ENCODE data around the gene TRAF3IP3. TPM values are rescaled to one million over a fixed set of nuclear protein-coding genes. Genes with fewer than 3 reads are reported as not detected.

The TRAF3IP3 gene
- total RNA-seq, 2 donors from 2014 or later: 3.3 to 12.3 TPM

DNA sequence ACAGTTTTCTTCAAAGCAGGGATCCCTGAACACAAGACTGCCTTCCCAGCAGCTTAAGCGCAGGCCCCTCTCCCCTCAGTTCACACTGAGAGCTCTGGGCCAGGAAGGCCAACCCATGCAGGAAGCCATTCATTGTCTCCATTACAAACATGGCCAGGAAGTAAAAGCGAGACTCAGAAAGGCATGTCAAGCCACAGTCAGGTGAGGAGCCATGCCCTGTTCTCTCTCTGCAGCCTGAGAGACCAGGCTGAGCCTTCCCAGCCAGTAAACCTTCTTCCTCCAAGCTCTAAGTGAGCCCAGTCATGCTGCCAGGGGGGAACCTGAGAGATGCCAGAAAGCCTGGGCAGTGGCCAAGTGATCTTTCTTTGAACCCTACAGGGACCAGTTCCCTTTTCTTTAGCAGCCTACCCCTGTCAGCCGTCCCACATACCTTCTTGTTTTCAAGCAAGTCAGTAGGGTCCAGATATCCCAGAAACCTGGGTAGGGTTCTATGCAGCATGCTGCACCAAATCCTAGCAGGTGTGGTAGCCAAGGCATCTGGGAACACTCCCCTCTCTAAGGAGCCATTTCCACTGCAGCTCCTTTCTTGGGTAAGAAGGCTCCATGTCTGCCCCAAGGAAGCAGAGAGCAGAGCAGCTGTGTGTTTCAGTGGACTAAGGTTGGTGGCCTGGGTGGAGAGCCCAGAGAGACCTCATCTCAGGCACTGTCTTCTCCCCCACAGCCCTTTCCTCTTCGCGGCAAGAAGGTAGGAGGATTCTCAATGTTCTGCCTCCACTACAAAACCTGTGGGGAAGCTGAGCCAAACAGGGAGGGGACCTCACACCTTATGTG lies 977 bp downstream of the TRAF3IP3 start:
- H3K27ac ChIP-seq: no peak overlapping the region
- TF ChIP-seq, protein P1, sequence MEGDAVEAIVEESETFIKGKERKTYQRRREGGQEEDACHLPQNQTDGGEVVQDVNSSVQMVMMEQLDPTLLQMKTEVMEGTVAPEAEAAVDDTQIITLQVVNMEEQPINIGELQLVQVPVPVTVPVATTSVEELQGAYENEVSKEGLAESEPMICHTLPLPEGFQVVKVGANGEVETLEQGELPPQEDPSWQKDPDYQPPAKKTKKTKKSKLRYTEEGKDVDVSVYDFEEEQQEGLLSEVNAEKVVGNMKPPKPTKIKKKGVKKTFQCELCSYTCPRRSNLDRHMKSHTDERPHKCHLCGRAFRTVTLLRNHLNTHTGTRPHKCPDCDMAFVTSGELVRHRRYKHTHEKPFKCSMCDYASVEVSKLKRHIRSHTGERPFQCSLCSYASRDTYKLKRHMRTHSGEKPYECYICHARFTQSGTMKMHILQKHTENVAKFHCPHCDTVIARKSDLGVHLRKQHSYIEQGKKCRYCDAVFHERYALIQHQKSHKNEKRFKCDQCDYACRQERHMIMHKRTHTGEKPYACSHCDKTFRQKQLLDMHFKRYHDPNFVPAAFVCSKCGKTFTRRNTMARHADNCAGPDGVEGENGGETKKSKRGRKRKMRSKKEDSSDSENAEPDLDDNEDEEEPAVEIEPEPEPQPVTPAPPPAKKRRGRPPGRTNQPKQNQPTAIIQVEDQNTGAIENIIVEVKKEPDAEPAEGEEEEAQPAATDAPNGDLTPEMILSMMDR (IDR thresholded peaks at IDR 0.05): no peak
- no peaks in the 10 kb centered on the region for H3K4me1 ChIP-seq (ENCODE audit: control insufficient read depth in 1 of 2, low read depth in 2 of 2)
- H3K9me3 ChIP-seq: no peaks in the 10 kb centered on the region
- H3K36me3 ChIP-seq: no peaks in the 10 kb centered on the region
- peak overlapping the region; percentile 47 for H3K4me3 ChIP-seq
- ATAC-seq (ENCODE audit: insufficient number of reproducible peaks, low FRiP score, low read depth): no peak
- DNase-seq (ENCODE audit: low spot score): no peak
- no peaks in the 10 kb centered on the region for H3K27me3 ChIP-seq (replicated peaks; ENCODE audit: insufficient read depth)

DNA sequence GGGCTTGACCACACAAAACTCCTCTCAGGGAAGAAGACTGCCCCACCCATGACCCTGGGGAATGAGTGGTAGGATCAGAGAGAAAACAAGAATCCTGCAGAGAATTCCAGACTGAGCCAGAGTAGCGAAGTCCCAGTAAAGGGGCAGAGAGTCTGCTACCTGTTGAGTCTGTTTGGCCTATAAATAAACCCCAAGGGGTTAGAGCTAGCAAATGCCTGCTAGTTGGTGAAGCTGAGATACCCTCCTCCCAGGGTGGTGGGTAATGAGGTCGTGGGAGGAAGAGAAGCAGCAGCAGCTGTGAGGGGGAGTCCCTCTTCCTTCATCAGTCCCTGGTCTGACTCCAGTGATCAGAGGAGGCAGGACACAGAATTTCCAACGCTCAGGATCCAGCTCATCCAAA lies 2.5 kb downstream of the TRAF3IP3 start:
- ATAC-seq (ENCODE audit: insufficient number of reproducible peaks, low FRiP score, low read depth): no peak
- H3K27ac ChIP-seq: no peak overlapping the region

DNA sequence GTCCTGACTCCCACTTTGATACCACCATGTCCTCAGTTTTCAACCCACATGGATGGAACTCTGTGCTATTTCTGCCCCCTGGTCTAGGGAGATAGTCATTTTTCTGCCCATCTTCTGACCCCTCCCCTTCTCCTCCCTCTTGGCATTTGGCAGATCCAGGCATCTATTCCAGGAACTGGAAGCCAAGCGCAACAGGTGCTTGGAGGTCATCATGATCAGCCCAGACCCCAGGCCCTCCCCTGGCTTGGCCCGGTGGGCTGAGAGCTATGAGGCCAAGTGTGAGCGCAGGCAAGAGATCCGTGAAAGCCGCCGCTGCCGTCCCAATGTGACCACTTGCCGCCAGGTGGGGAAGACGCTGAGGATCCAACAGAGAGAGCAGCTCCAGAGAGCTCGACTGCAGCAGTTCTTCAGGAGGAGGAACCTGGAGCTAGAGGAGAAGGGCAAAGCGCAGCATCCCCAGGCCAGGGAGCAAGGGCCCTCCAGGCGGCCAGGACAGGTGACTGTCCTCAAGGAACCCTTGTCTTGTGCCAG lies 4.0 kb downstream of the TRAF3IP3 start:
- Histone ChIP-seq H3K9me3 (no peaks in the 10 kb centered on the region), H3K4me3 (no peak overlapping the region), H3K27ac (no peak overlapping the region), H3K36me3 (no peaks in the 10 kb centered on the region), H3K27me3 (replicated peaks; ENCODE audit: insufficient read depth) (no peaks in the 10 kb centered on the region), H3K4me1 (ENCODE audit: control insufficient read depth in 1 of 2, low read depth in 2 of 2) (no peaks in the 10 kb centered on the region)
- ATAC-seq (ENCODE audit: insufficient number of reproducible peaks, low FRiP score, low read depth) (no peak), DNase-seq (ENCODE audit: low spot score) (no peak)
- TF ChIP-seq, protein P1 (IDR thresholded peaks at IDR 0.05): no peak

More for the DNA sequence above, 2.5 kb downstream of the TRAF3IP3 start:
- no peaks in the 10 kb centered on the region for H3K27me3 ChIP-seq (replicated peaks; ENCODE audit: insufficient read depth)
- no peak overlapping the region for H3K4me3 ChIP-seq
- no peaks in the 10 kb centered on the region for H3K9me3 ChIP-seq
- TF ChIP-seq, protein P1 (IDR thresholded peaks at IDR 0.05): no peak
- H3K36me3 ChIP-seq: no peaks in the 10 kb centered on the region
- no peak for DNase-seq (ENCODE audit: low spot score)
- H3K4me1 ChIP-seq (ENCODE audit: control insufficient read depth in 1 of 2, low read depth in 2 of 2): no peaks in the 10 kb centered on the region

DNA sequence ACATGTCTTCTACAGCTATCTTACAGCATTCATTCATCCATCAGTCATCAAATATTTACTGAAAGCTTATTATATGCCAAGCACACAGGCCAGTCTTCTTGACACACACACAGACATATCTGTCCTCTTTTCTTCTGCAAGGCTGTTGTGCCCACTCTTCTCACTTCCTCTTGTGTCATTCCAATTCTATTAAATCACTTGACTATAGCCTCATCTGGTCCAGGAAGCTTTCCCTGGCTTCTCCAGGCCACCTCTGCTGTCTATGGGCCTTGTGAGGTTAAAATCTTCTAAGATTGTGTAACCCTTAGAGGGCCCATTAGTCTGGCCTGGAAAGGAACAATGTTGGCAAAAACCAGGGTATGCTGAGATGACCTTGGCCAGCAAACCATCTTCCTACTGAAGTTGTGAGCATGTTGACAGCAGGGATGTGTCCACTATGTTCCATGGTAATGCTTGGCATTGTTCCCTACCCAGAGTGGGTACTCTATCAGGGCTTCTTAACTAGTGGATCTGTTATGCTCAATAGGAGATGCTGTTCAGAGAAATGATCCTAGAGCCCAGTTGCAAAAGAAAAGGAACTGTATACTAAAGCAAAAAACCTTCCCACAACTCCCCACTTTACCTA lies 5.3 kb downstream of the TRAF3IP3 start:
- DNase-seq (ENCODE audit: low spot score): no peak
- Histone ChIP-seq H3K9me3 (no peaks in the 10 kb centered on the region), H3K4me1 (ENCODE audit: control insufficient read depth in 1 of 2, low read depth in 2 of 2) (no peaks in the 10 kb centered on the region), H3K27me3 (replicated peaks; ENCODE audit: insufficient read depth) (no peaks in the 10 kb centered on the region), H3K27ac (no peak overlapping the region), H3K4me3 (no peak overlapping the region), H3K36me3 (no peaks in the 10 kb centered on the region)
- TF ChIP-seq, protein P1 (IDR thresholded peaks at IDR 0.05): no peak
- no peak for ATAC-seq (ENCODE audit: insufficient number of reproducible peaks, low FRiP score, low read depth)

DNA sequence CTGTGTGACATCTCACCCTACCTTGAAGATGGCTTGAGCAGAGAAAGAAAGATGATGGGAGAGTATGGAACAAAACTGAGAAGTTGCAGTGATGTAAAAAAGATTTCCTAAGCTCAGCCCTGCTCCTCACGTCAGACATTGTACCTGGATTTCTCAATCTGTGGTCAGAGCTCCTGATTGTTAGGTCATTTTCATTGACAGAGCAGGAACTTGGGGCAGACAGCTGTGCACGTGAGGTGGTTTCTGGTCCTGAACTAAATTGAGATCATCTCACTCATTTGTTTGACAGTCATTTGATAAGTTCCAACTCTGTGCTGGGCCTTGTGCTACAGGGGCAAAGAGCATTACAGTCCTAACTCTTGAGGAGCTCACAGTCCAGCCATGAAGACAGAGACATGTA lies 10.2 kb downstream of the TRAF3IP3 start:
- Histone ChIP-seq H3K9me3 (no peaks in the 10 kb centered on the region), H3K27me3 (replicated peaks; ENCODE audit: insufficient read depth) (no peaks in the 10 kb centered on the region), H3K27ac (no peak overlapping the region), H3K4me3 (no peak overlapping the region), H3K36me3 (no peaks in the 10 kb centered on the region), H3K4me1 (ENCODE audit: control insufficient read depth in 1 of 2, low read depth in 2 of 2) (peaks cover 15 to 30% of the 10 kb centered on the region in 2 donors)
- no peak for ATAC-seq (ENCODE audit: insufficient number of reproducible peaks, low FRiP score, low read depth)
- TF ChIP-seq, protein P1 (IDR thresholded peaks at IDR 0.05): no peak
- no peak for DNase-seq (ENCODE audit: low spot score)

All from thoracic aorta (tissue), 2 donors.